Coronary artery (tissue), 2 donors: Measurements from ENCODE around the gene PIP4P1.

Source experiments
- DNase-seq: peaks from one replicate; pipeline ENCODE4 v3.0.0-alpha.2; 2017; ENCODE audit warnings: low spot score
- H3K27ac ChIP-seq, 2 donors: fragments of 200-600 bp; sonication (generic); one replicate each; pipeline ENCODE4 v1.5.1; 2016 to 2019
- H3K4me3 ChIP-seq: fragments of 200-600 bp; sonication (generic); 2 replicates; pipeline ENCODE4 v1.5.1; 2016; ENCODE audit warnings: mild to moderate bottlenecking, moderate library complexity
- CTCF ChIP-seq: fragments of 200-600 bp; sonication (generic); IDR thresholded peaks from one replicate; pipeline ENCODE4 v1.5.1; 2019; ENCODE audit warnings: antibody characterized with exemption

PIP4P1 gene

GRCh38 chr14:20424851-20425250 lies 36.4 kb downstream of the PIP4P1 start:
- no peak for DNase-seq
- H3K27ac ChIP-seq, result no peak overlapping the region
- TF ChIP-seq CTCF, result no peak
- no peak overlapping the region for H3K4me3 ChIP-seq

- H3K4me3 ChIP-seq, result no peak overlapping the region
- no peak overlapping the region for H3K27ac ChIP-seq
- DNase-seq, result no peak
- TF ChIP-seq CTCF, result no peak
Measured at GRCh38 chr14:20422886-20423285, 38.3 kb downstream of the PIP4P1 start.

- DNase-seq, result no peak
- H3K4me3 ChIP-seq, result no peak overlapping the region
- H3K27ac ChIP-seq, result no peak overlapping the region
- no peak for TF ChIP-seq CTCF
Measured at GRCh38 chr14:20421267-20421666, 40.0 kb downstream of the PIP4P1 start.

GRCh38 chr14:20419419-20419818 lies 41.8 kb downstream of the PIP4P1 start:
- H3K27ac ChIP-seq, result no peak overlapping the region
- no peak for TF ChIP-seq CTCF
- H3K4me3 ChIP-seq, result no peak overlapping the region
- no peak for DNase-seq

- no peak for DNase-seq
- Histone ChIP-seq H3K27ac (no peak overlapping the region), H3K4me3 (no peak overlapping the region)
- no peak for TF ChIP-seq CTCF
Measured at GRCh38 chr14:20418501-20418909, 42.7 kb downstream of the PIP4P1 start.

- no peak for TF ChIP-seq CTCF
- DNase-seq, result no peak
- no peak overlapping the region for H3K27ac ChIP-seq
- no peak overlapping the region for H3K4me3 ChIP-seq
Measured at GRCh38 chr14:20417250-20418186, 43.7 kb downstream of the PIP4P1 start.

GRCh38 chr14:20416223-20416622 lies 45.0 kb downstream of the PIP4P1 start:
- H3K27ac ChIP-seq, result no peak overlapping the region
- no peak overlapping the region for H3K4me3 ChIP-seq
- no peak for DNase-seq
- no peak for TF ChIP-seq CTCF
